ENCODE measurements around the gene CUL1.

Gene CUL1

DNA sequence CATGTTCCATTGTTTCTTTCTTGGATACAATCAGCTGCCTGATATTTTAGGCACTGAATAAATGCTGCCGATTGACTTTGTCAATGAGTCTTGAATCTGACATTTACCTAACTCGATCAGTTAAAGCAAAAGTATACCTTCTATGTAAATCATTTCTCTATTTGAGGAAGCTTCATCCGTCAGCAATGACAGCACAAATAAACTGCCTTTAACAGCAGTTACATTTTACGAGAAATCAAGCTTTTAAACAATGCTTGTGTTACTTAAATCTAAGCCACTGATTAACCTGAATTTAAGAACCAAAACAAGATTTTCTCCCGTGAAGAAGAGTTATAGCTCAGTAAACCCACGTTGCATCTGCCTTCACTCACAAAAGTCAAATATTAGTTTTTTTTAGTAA is 71.3 kb downstream of the CUL1 start:
- no peak for DNase-seq

DNA sequence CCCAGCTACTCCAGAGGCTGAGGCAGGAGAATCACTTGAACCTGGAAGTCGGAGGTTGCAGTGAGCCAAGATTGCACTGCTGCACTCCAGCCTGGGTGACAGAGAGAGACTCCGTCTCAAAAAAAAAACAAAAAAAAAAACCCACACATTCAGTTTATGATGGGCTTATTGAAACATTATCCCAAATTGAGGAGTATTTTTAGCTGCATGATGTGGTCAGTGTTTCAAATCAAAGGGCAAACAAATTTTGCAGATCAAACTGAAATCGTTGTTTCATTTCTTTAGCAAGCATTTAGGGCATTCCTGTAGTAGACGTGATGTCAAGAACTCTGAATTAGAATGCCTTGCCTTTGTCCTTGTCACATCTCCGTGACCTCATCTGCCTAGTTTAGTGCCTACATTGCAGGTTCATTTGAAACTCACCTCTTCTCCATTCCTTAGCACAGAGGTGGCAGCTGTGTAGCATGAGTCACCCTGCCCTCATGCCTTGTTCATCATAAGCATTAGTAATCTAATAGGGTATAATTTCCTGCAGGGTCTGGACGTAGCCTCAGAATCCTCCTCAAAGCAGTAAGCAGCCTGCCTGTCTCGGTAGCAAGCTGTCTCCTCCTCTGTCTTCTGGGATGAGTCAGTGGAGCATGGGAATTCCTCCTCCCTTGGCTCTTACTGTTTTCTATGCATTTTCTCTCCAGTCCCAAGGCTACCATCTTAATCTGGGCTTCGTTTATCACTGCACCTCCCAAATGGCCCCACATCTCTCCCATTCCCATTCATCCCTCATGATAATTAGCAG is 73.8 kb downstream of the CUL1 start:
- no peak for DNase-seq

DNA sequence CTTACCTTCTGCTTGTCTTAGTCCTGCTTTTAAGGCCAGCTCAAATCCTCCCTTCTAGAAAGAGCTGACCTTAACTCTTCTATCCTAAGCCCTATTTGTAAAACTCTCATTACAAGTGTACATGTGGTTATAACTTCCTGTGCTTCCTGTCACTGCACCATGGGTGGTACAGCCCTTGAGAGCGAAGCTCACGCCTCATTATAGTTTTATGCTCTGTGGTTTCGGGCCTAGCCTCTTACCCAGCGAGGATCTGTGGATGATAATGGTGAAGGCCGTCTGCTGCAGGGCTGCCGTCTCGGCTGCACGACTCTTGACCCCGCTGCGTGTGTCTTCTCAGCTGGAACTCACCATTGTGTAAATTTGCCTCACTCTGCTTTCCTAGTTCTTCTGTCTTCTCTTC is 74.6 kb downstream of the CUL1 start:
- no peak for DNase-seq

DNA sequence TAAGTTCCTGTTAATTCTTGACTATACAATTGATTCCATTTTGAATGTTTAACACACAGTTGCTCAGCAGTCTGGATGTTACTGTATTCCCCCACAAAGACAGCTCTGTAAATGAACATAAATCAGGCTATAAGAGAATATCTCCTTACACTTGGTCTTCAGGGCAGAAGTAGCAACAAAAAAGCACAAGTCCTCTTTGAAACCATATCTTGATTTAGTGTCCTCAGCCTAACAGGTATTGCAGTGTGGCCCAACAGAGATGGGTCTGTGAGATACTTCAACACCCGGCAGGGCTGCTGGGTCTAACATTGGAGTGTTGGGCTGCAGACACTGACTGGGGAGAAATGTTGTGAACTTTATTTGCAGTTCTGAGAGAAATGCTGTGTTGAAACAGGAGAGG is 75.8 kb downstream of the CUL1 start:
- DNase-seq: no peak

DNA sequence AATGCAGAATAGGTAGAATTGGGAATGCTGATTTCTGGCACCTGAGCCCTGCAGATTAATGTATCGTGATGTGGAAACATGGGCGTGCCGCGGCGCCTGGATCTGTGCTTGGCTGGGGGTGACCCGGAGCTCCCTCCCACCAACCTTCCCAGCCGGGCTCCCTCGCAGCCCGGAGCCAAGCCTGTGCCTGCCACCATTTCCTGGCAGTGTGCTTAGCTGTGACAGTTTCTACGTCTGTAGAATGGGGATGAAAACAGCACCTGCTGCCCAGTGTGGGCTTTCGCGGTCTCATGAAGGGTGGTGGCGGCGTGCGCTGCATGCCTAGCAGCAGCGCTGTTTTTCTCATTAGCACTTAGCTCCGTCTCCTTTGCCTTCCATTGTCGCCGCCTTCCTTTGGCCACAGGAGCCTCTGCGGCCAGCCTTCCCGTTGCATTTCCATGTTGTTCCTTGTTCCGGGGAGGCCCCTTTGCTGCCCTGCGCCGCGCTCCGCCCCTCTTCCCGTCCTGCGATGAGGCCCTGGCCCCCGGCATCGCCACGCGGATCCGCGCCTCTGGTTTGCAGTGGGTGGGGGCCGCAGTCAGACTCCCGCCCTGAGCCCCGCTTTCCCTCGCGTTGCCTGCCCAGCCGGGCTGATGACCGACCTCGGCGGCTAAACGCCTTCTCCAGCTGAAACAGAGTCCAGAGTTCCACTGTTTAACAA is 84.2 kb downstream of the CUL1 start:
- DNase-seq: no peak

DNA sequence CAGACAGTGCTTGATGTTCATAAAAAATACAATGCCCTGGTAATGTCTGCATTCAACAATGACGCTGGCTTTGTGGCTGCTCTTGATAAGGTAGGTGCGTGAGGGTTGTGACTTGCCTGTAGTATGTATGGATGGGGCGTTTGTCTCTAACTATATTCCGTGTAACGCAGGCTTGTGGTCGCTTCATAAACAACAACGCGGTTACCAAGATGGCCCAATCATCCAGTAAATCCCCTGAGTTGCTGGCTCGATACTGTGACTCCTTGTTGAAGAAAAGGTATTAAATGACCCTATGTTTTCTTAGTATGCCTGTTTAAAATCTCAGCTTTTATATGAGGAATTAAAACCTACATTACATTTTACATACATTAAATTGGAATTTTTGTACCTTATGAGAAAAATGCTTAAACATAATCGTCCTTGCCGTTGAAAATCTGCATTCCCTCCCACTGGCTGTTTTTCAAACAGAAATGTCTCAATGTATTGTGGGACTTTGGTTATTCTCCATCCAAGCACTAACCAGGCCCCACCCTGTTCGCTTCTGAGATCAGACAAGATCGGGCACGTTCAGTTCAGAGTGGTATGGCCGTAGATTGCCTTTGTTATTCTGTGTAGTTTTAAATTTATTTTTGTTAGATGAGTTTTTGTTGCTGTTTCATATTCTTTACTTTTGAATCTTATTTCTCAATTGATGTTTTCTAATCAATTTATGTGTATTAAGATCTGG is 85.3 kb downstream of the CUL1 start:
- peak; percentile 65 for DNase-seq

DNA sequence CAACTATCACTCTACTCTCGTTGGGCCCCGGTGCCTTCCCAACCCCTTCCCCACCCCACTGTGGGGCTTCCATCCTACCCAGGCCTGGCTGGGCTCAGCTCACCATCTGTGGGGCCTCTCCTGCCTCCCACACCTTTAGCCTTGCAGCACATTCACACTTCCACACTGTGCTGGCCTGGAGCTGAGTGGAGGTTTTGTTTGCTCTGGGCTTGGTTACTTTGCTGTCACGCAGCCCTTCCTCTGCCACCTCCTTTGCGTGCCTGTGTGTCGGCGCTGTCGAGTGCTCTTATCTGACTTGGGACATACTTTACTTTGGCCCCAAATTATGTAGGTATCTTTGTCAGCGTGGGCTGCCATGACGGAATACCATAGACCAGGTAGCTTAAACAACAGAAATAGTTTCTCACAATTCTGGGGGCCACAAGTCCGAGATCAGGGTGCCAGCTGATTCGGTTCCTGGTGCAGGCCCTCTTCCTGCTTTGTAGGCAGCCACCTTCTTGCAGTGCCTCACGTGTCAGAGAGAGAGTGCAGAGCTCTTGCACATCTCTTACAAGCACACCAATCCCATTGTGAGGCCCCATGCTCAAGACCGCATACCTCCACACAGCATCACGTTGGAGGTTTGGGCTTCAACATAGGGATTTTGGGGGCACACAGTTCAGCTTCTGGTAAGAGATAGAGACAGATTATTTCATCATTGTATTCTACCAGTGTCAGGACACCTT is 89.0 kb downstream of the CUL1 start:
- no peak for DNase-seq

DNA sequence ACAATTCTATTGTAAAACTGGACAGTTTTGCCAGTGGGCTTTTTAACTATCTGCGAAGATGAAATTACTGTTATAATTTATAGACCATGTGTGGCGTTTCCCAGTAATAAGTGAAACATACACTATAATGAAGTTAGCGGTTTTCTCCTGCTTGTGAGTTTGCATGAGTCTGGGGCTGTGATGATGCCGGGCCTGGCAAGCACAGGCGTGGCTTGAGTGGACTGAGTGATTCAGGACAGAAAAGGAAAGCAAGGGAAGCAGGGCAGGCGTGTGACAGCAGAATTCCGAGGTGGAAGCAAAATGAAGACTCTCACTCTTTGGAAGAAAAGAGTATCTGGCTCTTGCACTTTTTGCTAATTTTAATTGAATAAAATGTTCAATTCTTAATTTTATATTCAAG is 90.5 kb downstream of the CUL1 start:
- DNase-seq: no peak

DNA sequence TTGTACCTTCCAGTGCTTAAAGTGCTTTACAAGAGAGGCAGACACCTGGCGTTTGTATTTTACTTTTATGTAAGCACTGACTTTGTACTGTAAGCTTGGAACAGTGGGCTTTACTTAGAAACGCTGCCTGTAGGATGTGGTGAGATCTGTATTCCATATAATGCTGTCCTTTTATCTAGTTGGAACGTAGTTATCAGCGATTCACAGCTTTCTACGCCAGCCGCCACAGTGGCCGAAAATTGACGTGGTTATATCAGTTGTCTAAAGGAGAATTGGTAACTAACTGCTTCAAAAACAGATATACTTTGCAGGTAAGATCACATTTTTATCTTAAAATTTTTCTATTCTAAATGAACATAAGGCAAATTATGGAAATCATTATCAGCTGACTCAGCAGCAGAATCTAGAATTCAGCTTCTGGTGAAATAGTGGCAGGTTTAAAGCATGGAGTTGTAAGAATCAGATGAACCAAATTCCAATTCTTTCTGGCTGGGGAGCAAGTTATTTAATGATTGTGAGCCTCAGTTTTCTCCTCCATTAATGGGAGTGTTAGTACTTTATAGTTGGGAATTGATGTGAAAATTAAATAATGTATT is 91.5 kb downstream of the CUL1 start:
- DNase-seq: no peak

DNA sequence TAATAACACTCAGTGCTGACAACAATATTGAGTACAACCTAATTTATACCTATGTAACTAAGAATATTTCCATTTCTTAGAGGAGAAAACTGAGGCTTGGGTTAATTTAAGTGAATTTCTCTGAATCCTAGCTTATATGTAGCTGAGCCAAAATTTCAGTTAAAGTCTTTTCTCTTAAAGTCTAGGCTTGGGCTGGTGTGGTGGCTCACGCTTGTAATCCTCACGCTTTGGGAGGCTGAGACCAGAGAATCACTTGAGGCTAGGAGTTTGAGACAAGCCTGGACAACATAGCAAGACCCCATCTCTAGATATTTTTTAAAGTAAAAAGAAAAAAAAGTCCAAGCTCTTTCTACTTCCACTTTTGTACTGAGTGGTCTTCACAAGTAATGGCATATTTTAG is 92.1 kb downstream of the CUL1 start:
- no peak for DNase-seq

DNA sequence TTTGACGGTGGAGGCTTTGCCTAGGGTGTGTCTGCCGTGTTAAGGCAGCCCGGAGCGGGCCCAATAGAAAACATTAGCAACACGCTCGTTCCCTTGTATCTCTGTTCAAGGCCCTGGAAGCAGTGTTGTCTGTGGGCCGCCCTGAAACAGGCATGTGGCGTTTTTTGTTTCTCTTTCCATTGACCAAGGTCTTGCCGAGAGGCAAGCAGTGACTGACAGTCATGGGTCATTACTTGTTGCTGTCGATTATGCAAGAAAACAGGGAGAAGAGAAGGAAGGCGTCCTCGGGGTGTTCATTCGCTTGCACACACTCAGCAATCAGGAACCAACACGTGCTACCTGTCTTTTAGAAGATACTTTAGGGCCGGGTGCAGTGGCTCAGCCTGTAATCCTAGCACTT is 92.8 kb downstream of the CUL1 start:
- DNase-seq: no peak

DNA sequence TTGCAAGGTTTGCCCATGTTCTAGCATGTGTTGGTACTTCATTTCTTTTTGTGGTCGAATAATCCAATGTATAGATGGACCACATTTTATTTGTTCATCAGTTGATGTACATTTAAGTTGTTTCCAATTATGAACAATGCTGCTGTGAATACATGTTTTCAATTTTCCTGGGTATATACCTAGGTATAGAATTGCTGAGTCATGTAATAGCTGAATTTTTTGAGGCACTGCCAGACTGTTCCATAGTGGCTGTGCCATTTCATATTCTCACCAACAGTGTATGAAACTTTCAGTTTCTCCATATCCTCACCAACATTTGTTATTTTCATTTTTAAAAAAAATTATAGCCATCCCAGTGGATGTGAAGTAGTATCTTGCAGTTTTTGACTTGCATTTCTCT is 94.9 kb downstream of the CUL1 start:
- no peak for DNase-seq

DNA sequence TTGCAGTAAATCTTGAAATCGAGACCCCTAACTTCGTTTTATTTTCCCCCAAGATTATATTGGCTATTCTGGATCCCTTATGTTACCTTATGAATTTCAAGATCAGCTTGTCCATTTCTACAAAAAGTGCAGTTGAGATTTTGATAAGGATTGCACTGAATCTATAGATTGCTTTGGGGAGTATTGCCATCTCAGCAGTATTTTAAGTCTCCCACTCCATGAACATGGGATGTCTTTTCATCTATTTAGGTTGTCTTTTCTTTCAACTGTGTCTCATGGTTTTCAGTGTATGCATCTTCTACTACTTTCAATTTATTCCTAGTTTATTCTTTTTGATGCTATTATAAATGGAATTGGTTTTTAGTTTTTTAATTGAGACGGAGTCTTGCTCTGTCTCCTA is 95.8 kb downstream of the CUL1 start:
- DNase-seq: no peak

DNA sequence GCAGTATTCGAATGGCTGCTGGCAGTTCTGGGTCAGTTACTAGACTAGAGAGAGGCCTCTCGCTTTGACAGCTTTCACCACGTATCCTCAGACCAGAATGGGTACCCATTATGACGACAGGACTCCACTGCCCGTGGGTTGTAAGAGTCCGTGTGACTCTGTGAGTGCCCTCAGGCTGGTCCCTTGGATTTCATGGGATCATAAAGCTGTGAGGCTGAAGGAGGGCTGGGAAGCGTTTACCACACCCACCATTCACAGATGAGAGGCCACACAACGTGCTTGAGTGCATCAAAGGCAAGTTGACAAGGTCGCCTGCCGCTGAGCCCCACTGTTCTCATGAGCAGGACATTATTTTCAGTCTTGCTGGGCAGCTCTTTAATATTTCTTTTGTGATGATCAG is 98.1 kb downstream of the CUL1 start:
- DNase-seq: no peak

DNA sequence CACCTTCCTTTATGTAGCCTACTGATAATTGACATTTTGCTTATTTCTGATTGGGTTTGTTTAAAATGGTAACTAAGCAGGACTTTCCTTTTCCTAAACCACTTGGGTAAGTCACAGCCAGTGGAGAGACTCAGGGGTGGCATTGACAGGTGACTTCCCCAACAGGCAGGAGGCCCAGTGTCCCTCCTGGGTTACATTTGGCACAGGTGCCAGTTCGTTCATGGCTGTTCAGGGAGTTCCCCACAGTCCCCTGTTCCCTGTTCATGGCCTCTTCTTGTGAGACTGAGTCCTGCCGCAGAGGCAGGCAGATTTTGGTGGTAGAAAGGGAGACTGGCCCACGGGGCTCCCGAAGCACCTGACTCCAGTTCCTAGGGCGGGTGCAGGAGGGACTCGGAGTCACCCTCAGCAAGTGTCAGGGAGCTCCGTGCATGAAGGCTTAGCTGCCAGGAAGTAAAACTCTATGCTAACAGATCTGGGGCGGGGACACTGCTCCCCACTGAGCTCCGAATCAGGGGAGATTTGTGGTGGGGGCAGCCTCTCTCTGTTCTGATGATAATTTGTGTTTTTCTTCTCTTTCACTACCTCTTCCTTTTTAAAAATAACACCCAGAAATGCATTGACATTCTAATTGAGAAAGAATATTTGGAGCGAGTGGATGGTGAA is 101.3 kb downstream of the CUL1 start:
- DNase-seq: no peak

DNA sequence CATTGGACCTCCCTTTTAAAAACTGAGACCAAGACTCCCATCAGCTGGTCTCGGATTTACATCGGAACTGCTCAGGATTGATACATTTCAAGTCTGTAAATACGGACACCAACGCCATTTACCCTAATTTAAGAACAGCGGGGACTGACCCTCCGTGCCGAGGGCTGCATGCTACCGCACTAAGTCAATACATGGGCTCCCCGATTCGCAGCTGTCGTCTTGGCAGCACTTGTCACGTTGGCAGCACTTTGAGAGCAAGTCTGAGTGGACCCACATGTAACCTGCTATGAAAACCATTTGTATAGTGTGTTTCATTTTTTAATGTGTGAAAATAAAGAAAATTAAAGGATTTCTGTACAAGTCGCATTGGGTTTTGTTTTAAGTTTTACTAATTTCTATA is 102.0 kb downstream of the CUL1 start:
- no peak for DNase-seq

DNA sequence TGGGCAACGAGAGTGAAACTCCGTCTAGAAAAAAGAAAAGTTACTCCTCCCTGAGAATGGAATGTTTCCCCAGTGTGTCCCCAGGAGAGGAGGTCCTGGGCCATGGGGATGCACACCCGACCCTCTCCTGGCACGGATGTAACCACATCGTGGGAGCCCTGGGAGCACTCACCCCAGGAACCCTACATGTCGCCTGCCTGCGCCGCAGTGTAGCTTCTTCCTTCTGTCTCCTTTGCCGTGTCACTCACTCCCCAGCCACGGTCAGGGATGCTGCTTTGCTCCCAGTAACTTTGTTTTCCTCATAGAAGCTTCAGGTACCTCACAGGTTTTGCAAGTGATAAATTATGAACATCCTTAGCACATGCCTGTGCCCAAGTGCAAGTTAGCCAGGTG is 103.4 kb downstream of the CUL1 start:
- no peak for DNase-seq

DNA sequence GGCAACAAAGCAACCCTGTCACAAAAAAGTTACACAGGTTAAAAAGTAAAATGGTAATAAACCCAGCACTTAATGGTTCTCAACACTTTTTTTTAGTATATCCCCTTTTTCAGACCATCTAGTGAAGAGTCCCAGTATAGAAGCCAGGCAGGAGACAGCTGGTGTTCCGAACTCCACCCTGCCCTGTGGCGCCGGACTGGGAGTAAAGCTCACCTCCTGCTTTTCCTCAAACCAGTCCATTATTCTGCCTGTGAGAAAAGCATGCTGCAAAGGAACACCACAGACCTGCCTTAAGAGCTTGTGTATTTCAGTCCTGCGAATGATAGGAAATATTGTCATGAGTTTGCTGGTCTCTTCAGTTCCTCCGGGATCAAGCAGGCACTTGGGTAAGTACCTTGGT is 104.4 kb downstream of the CUL1 start:
- DNase-seq: no peak

DNA sequence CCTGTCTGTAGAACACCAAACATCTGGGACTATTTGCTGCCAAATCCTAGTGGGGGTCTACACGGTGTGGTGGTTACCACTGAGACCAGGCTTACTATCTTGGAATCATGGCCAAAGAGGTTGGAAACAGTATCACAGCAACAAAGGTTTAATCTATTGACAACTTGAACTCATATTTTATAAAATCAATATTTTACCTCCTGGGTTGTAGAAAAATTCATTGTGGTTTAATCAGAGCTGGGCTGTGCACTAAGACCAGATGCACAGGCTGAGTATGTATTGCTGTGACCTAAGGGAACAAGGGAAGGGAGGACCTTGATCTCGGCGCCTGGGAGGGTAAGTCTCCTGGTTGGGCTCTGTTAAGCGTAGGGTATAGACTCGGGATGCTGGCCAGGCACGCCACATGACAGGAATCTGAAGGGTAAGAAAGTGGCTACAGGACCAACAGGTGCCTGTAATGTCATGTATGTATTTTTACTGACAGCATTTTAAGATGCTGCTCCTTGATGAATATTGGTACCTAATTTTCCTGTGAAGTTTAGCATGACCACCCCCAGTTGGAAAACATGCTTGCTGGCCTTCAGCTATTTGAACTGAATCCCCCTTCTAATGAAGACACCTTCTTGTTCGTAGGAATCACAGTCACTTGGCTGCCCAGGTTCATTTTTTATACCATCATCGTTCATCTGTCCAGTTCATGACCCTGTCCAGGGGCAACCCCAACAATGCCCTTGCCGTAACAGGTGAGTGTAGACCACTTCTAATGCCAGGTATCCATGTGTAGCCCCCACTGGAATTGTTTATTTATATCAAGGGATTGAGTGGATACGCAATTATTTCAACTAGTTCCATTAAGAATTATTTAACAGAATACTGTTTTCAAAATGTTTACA is 105.9 kb downstream of the CUL1 start:
- no peak for DNase-seq

DNA sequence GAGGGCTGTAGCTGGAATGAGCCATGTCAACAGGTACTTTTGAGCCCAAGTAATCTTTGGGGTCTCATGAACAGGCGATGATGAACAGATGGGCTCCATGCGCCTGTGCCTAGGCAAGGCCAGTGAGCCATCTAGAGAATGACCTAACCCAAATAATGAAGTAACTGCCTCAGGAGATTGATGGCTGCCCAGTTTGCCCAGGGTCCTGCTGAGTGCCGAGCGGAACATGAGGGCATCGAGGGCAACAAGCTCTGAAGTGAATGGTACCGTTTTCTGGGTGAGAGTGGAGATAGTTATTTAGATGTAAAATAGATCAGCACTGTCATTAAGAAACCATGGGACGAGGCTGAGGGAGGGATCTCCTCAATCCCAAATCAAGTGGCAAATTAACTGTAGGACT is 107.5 kb downstream of the CUL1 start:
- DNase-seq: no peak

DNA sequence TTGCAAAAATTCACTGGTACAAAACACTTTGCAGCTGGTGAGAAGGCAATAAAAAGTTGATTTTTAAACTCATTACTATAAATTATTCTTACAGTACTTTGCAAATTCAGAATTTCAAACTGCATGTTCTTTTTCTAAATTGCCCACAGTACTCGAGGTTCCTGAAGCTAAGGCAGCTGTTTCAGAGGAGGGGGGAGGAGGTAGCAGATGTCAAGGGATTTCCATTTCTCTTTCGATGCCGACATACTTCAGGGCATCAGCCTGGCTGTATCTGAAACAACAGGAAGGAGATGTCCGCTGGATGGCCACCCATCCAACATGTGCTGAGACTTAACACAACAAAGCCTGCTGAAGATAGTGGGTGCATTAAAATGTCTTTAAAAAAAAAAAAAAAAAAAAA is 108.7 kb downstream of the CUL1 start:
- no peak for DNase-seq

Measured in NCI-H1105 treated with DMSO at 0.1 percent for 48 hours (cell line).